Esophagus muscularis mucosa (tissue), 3 donors: ENCODE results near the gene SLAMF8.

Experiments used
- POLR2A ChIP-seq: fragments of 450-650 bp; IDR thresholded peaks from one replicate; pipeline ENCODE4 v1.6.1; 2017; ENCODE audit warnings: antibody characterized with exemption, moderate library complexity, mild to moderate bottlenecking, low read depth
- POLR2AphosphoS5 ChIP-seq, 2 donors: sonication (generic); formaldehyde crosslinking; IDR thresholded peaks; one replicate each; pipeline ENCODE4 v1.6.1; 2017; ENCODE audit warnings: antibody characterized with exemption in 2 of 2
- TF ChIP-seq, protein P1 (sequence below), 3 experiments: fragments of 200-600 bp in 2 of 3; fragments of 450-650 bp in 1 of 3; sonication (generic) in 2 of 3; IDR thresholded peaks; one replicate each; pipeline ENCODE4 v1.5.1; 2017 to 2019; ENCODE audit warnings: antibody characterized with exemption in 3 of 3, mild to moderate bottlenecking in 2 of 3, moderate library complexity in 1 of 3

- no peak for TF ChIP-seq POLR2A
- TF ChIP-seq, protein P1, sequence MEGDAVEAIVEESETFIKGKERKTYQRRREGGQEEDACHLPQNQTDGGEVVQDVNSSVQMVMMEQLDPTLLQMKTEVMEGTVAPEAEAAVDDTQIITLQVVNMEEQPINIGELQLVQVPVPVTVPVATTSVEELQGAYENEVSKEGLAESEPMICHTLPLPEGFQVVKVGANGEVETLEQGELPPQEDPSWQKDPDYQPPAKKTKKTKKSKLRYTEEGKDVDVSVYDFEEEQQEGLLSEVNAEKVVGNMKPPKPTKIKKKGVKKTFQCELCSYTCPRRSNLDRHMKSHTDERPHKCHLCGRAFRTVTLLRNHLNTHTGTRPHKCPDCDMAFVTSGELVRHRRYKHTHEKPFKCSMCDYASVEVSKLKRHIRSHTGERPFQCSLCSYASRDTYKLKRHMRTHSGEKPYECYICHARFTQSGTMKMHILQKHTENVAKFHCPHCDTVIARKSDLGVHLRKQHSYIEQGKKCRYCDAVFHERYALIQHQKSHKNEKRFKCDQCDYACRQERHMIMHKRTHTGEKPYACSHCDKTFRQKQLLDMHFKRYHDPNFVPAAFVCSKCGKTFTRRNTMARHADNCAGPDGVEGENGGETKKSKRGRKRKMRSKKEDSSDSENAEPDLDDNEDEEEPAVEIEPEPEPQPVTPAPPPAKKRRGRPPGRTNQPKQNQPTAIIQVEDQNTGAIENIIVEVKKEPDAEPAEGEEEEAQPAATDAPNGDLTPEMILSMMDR (IDR thresholded peaks at IDR 0.05) = no peak
- no peak for TF ChIP-seq POLR2AphosphoS5 (IDR thresholded peaks at IDR 0.05)
Measured at GRCh38 chr1:159869173-159869572, 42.5 kb downstream of the SLAMF8 start.
